KMS-11 (cell line): ENCODE measurements around the gene RAB28.

Experiments
- H2AFZ ChIP-seq: fragments of 200-600 bp; sonication (generic); 2 replicates; pipeline ENCODE4 v1.6.1; 2016; ENCODE audit warnings: antibody characterized with exemption, mixed run types, low read depth
- H3K27ac ChIP-seq: fragments of 200-600 bp; sonication (generic); 2 replicates; pipeline ENCODE4 v1.6.1; 2016; ENCODE audit warnings: mild to moderate bottlenecking, mixed run types
- H3K27me3 ChIP-seq: fragments of 200-600 bp; sonication (generic); 2 replicates; pipeline ENCODE4 v1.6.1; 2017; ENCODE audit warnings: mild to moderate bottlenecking, low read depth, mixed run types, moderate library complexity; ENCODE audit not compliant: insufficient read depth
- H3K36me3 ChIP-seq: fragments of 200-600 bp; sonication (generic); 2 replicates; pipeline ENCODE4 v1.6.1; 2017; ENCODE audit warnings: mild to moderate bottlenecking, mixed run types; ENCODE audit not compliant: insufficient read depth
- H3K4me1 ChIP-seq: fragments of 200-600 bp; sonication (generic); 2 replicates; pipeline ENCODE4 v1.6.1; 2016; ENCODE audit warnings: mild to moderate bottlenecking, low read depth, mixed run types; ENCODE audit not compliant: poor library complexity, severe bottlenecking
- H3K4me2 ChIP-seq: fragments of 200-600 bp; sonication (generic); 2 replicates; pipeline ENCODE4 v1.7.0; 2016; ENCODE audit warnings: mild to moderate bottlenecking, mixed run types
- H3K4me3 ChIP-seq: fragments of 200-600 bp; sonication (generic); IDR thresholded peaks from 2 replicates; pipeline ENCODE4 v1.6.1; 2017; ENCODE audit warnings: low read depth, low read length, mixed read lengths; ENCODE audit not compliant: insufficient read depth
- H3K79me2 ChIP-seq: fragments of 200-600 bp; sonication (generic); 2 replicates; pipeline ENCODE4 v1.6.1; 2016; ENCODE audit warnings: low read depth, mixed run types; ENCODE audit not compliant: insufficient read depth
- H3K9ac ChIP-seq: fragments of 200-600 bp; sonication (generic); 2 replicates; pipeline ENCODE4 v1.6.1; 2016; ENCODE audit warnings: mild to moderate bottlenecking, mixed run types
- H4K20me1 ChIP-seq: fragments of 200-600 bp; sonication (generic); 2 replicates; pipeline ENCODE4 v1.6.1; 2016; ENCODE audit warnings: mild to moderate bottlenecking, mixed run types; ENCODE audit not compliant: insufficient read depth
- TF ChIP-seq, protein P1 (sequence below): fragments of 200-600 bp; sonication (generic); conservative IDR thresholded peaks from 2 replicates; pipeline ENCODE4 v1.6.1; 2017; ENCODE audit warnings: low read depth, mild to moderate bottlenecking, antibody characterized with exemption, low read length, moderate library complexity, mixed read lengths

RAB28 gene

DNA sequence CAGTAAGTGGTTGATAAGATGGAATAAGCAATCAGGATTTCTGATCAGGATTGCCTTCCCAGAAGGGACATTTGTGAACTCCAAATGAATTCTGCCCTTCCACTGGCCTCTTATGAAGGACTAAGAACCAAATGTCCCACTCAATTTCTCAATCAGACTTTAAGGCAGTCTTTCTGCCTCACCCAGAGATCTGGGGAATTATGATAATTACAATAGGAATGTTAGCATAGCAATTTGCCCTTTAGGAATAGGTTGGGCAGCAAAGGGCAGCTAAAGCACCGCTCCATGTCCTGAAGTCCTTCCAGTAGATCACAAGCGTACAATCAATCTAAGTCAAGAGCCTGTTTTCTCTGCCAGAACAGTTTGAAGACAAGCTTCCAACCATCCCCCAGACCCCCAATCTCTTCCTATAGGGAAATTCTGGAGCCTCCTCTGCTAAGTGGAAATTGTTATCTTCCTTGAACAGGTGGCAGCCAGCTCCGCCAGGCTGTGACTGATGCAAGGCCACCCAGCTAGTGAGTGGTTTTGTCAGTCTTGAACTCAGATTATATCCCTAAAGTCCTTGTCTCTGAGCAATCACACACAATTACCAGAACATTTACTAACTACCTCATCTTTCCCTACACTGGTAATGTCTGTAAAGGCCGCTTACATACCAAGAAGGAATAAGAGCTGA, 41.6 kb upstream of the RAB28 start:
- Histone ChIP-seq H3K27ac (no peak overlapping the region), H4K20me1 (no peaks in the 10 kb centered on the region), H2AFZ (no peak overlapping the region), H3K36me3 (no peaks in the 10 kb centered on the region), H3K27me3 (no peaks in the 10 kb centered on the region), H3K9ac (no peak overlapping the region), H3K79me2 (no peaks in the 10 kb centered on the region), H3K4me2 (no peak overlapping the region), H3K4me1 (peaks cover 4% of the 10 kb centered on the region), H3K4me3 (no peak overlapping the region)
- TF ChIP-seq, protein P1, sequence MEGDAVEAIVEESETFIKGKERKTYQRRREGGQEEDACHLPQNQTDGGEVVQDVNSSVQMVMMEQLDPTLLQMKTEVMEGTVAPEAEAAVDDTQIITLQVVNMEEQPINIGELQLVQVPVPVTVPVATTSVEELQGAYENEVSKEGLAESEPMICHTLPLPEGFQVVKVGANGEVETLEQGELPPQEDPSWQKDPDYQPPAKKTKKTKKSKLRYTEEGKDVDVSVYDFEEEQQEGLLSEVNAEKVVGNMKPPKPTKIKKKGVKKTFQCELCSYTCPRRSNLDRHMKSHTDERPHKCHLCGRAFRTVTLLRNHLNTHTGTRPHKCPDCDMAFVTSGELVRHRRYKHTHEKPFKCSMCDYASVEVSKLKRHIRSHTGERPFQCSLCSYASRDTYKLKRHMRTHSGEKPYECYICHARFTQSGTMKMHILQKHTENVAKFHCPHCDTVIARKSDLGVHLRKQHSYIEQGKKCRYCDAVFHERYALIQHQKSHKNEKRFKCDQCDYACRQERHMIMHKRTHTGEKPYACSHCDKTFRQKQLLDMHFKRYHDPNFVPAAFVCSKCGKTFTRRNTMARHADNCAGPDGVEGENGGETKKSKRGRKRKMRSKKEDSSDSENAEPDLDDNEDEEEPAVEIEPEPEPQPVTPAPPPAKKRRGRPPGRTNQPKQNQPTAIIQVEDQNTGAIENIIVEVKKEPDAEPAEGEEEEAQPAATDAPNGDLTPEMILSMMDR, result no peak

DNA sequence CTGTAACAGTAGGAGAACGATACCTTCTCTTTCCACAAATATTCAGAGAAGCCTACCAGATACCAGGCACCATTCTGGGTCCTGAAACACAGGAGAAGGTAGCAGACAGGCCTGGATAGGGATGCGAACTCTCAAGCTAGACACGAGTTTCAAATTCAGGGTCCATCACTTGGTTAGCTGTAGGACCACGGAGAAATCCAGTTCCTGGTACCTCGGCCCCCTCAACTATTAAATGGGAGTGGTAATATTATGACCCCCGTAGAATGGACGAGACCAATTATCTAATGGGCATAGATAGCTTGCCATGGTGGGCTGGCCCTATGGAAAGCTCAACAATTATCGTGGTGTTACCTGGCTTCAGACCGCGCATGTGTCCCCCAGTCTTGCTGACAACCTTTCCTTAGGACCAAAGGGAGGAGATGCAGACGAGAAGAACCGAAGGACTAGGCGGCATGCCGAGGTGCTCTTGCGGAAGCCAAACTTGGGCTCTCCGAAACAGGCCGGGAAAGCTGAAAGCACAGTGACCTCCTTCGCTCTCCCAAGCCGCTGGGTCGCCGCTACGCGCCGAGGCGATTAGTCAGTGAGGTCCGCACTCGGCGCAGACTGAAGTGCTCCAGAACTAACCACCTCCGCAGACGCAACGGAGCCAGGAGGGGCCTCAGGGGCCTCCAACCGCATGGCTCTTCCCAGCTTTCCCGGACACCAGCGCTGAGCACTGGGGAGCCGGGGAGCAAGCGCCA, 40.5 kb upstream of the RAB28 start:
- TF ChIP-seq, protein P1, result no peak
- Histone ChIP-seq H3K4me2 (no peak overlapping the region), H3K27ac (no peak overlapping the region), H3K27me3 (no peaks in the 10 kb centered on the region), H3K9ac (no peak overlapping the region), H3K4me3 (no peak overlapping the region), H4K20me1 (no peaks in the 10 kb centered on the region), H3K79me2 (no peaks in the 10 kb centered on the region), H3K4me1 (peaks cover 4% of the 10 kb centered on the region), H2AFZ (no peak overlapping the region), H3K36me3 (no peaks in the 10 kb centered on the region)

DNA sequence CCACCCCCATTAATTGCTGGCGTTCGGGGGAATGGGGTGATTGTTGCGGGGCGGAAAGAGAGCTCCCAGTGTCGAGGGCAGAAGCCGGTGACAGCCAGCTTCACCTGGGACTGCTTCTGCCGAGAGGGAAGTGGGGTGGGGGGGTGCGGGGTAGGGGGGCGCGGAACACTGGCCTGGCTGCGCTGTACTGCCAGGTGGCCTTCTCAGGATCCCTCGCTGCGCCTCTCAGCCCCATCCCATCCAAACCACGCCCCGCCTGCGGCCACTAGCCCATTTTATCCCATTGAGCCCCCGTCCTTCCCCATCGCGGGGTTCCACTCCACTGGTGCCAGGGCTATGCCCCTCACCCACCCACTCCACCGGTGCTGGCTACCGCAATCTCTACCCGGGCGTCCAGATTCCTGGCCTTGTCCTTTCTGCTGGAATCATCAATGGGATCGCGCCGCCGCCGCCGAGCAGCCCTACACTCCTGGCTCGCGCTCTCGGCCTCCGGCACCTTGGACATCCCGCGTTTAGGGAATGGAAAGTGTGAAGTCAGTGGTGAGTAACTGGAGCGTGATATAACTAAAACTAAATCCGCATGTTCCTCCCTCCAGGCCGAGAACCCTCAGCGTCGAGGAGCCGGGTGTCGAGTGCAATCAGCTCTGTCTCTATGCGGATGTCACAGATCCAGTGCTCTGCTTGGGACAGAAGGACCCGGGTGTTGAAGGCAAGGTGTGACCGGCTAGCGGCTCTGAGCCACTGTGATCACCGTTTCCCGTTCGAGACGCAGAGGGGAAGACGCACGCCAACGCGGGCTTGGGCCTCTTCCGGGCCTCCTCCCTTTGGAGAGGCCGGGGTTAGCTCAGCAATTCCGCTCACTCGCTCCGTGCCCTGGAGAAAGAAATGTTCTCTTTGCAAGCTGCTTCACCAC, 39.7 kb upstream of the RAB28 start:
- Histone ChIP-seq H3K27me3 (no peaks in the 10 kb centered on the region), H4K20me1 (no peaks in the 10 kb centered on the region), H3K27ac (no peak overlapping the region), H3K4me2 (no peak overlapping the region), H3K4me3 (no peak overlapping the region), H3K79me2 (no peaks in the 10 kb centered on the region), H3K9ac (no peak overlapping the region), H2AFZ (no peak overlapping the region), H3K4me1 (peaks cover 3% of the 10 kb centered on the region), H3K36me3 (no peaks in the 10 kb centered on the region)
- TF ChIP-seq, protein P1, result no peak

DNA sequence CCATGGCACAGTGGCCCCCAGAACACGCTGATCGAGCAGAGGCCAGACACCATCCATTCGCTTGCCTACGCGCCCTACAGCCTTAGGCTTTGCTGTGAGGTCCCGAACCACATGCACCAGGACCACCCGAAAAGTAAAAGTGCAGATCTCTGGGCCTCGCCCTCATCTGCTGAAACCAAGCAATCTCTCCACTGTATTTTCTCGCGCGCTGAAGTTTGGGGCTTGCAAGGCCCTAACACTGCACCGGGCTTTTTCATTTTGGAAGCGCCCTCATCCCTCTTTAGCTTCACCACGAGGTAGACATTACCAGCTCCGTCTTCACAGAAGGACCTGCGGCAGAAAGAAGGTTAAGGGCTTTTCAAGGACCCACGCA, 39.0 kb upstream of the RAB28 start:
- no peaks in the 10 kb centered on the region for H3K4me1 ChIP-seq
- no peaks in the 10 kb centered on the region for H3K79me2 ChIP-seq
- no peaks in the 10 kb centered on the region for H4K20me1 ChIP-seq
- no peak overlapping the region for H3K4me3 ChIP-seq
- H3K36me3 ChIP-seq, result no peaks in the 10 kb centered on the region
- no peak overlapping the region for H3K4me2 ChIP-seq
- no peak overlapping the region for H3K9ac ChIP-seq
- no peak overlapping the region for H3K27ac ChIP-seq
- H3K27me3 ChIP-seq, result no peaks in the 10 kb centered on the region
- no peak overlapping the region for H2AFZ ChIP-seq
- TF ChIP-seq, protein P1, result no peak
